ENCODE measurements around the gene CBFA2T3.

GRCh38 chr16:88912556-88912955, 64.5 kb downstream of the CBFA2T3 start:
- TF ChIP-seq CTCF (IDR thresholded peaks at IDR 0.05) = no peak
- TF ChIP-seq SIN3A (IDR thresholded peaks at IDR 0.05; ENCODE audit: borderline replicate concordance, insufficient read depth, low read depth, low read length) = no peak
